ENCODE data around the gene ACOT11.

DNA sequence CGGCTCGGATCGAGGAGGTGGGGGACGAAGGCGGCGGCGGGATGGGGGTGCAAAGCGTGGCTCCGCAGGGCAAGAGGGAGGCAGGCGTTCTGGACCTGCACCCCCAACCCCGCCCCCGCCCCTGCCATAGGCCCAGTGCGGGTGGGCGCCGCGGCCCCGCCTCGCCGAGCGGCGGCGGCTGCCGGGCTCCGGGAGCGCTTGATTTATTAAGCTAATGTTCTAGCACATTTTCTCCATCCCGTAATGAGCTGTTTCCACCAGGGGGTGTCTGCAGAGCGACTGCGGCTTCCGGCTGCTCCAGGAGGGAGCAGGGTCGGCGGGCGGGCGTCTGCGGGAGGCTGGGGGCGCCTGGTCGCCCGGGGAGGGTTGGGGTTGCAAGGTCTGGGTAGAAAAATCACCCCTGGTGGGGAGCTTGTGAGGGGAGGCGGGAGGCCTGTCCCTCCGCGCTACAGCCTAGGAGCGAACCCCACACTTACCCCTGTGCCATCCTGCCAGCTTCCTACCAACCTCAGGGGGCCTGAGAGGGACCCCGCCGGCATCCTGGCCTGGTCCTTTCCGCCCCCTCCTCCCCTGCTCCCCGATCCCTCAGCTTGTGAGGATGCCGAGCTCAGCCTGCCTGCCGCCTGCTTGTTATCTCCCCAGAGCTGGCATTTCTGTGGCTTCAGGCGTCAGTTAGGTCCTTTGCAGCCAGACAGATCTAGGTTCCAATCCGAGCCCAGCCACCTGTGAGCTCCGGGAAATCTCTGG, 48.5 kb upstream of the ACOT11 start:
- TF ChIP-seq TAF1 (IDR thresholded peaks at IDR 0.05; ENCODE audit: borderline replicate concordance, insufficient read depth, low read length) (no peak), SIN3A (IDR thresholded peaks at IDR 0.05; ENCODE audit: borderline replicate concordance, insufficient read depth, low read length) (no peak), POLR2AphosphoS5 (IDR thresholded peaks at IDR 0.05; ENCODE audit: low read depth, low read length) (no peak)

Data from PFSK-1 (cell line).